Measurements from ENCODE around the gene FOXS1.

FOXS1 gene

GRCh38 chr20:31820228-31820627 lies 25.2 kb downstream of the FOXS1 start:
- Histone ChIP-seq H3K9me2 (replicated peaks; ENCODE audit: control insufficient read depth, low read length) (no peaks in the 10 kb centered on the region), H3K4me3 (ENCODE audit: low read length) (no peak overlapping the region), H3K27ac (ENCODE audit: low read depth, low read length) (no peak overlapping the region), H3K4me2 (ENCODE audit: low read length) (no peak overlapping the region), H4K20me1 (ENCODE audit: control insufficient read depth, insufficient read depth, low read depth, low read length) (no peaks in the 10 kb centered on the region), H3F3A (ENCODE audit: control insufficient read depth, insufficient read depth) (no peaks in the 10 kb centered on the region), H3K36me3 (ENCODE audit: control insufficient read depth, low read length) (no peaks in the 10 kb centered on the region), H3K4me1 (ENCODE audit: control insufficient read depth, low read length) (peaks cover 6% of the 10 kb centered on the region; the same call in 1 of the 2 replicates), H3K27me3 (ENCODE audit: control insufficient read depth, low read length) (no peaks in the 10 kb centered on the region), H3K9me3 (ENCODE audit: control insufficient read depth, insufficient read depth, low read length) (no peaks in the 10 kb centered on the region), H3K79me2 (ENCODE audit: control insufficient read depth, low read length) (no peaks in the 10 kb centered on the region)
- TF ChIP-seq EZH2phosphoT487 (IDR thresholded peaks at IDR 0.05; ENCODE audit: borderline replicate concordance, low read length) (no peak), CTCF (IDR thresholded peaks at IDR 0.05; ENCODE audit: low read depth, low read length, poor library complexity, severe bottlenecking) (no peak)

- Histone ChIP-seq H3K27me3 (ENCODE audit: control insufficient read depth, low read length) (no peaks in the 10 kb centered on the region), H3K36me3 (ENCODE audit: control insufficient read depth, low read length) (no peaks in the 10 kb centered on the region), H3K27ac (ENCODE audit: low read depth, low read length) (no peak within 1 kb of the TSS), H3K9me2 (replicated peaks; ENCODE audit: control insufficient read depth, low read length) (no peaks in the 10 kb centered on the region), H3K4me2 (ENCODE audit: low read length) (no peak within 1 kb of the TSS), H3K79me2 (ENCODE audit: control insufficient read depth, low read length) (no peaks in the 10 kb centered on the region), H3F3A (ENCODE audit: control insufficient read depth, insufficient read depth) (no peaks in the 10 kb centered on the region), H3K4me1 (ENCODE audit: control insufficient read depth, low read length) (peaks cover 6% of the 10 kb centered on the region; the same call in 1 of the 2 replicates), H4K20me1 (ENCODE audit: control insufficient read depth, insufficient read depth, low read depth, low read length) (no peaks in the 10 kb centered on the region), H3K9me3 (ENCODE audit: control insufficient read depth, insufficient read depth, low read length) (no peaks in the 10 kb centered on the region), H3K4me3 (ENCODE audit: low read length) (no peak within 1 kb of the TSS)
- TF ChIP-seq CTCF (IDR thresholded peaks at IDR 0.05; ENCODE audit: low read depth, low read length, poor library complexity, severe bottlenecking) (no peak), EZH2phosphoT487 (IDR thresholded peaks at IDR 0.05; ENCODE audit: borderline replicate concordance, low read length) (no peak)
Measured at GRCh38 chr20:31819083-31819784, 26.2 kb downstream of the FOXS1 start, which contains the start of gene MYLK2. Gene MYLK2 (plus strand): TSS chr20:31819356. CDS start chr20:31819581, 225 bp downstream.

- TF ChIP-seq EZH2phosphoT487 (IDR thresholded peaks at IDR 0.05; ENCODE audit: borderline replicate concordance, low read length) (no peak), CTCF (IDR thresholded peaks at IDR 0.05; ENCODE audit: low read depth, low read length, poor library complexity, severe bottlenecking) (no peak)
- H3K36me3 ChIP-seq (ENCODE audit: control insufficient read depth, low read length): no peaks in the 10 kb centered on the region
- H3F3A ChIP-seq (ENCODE audit: control insufficient read depth, insufficient read depth): no peaks in the 10 kb centered on the region
- no peaks in the 10 kb centered on the region for H3K9me2 ChIP-seq (replicated peaks; ENCODE audit: control insufficient read depth, low read length)
- no peak overlapping the region for H3K27ac ChIP-seq (ENCODE audit: low read depth, low read length)
- peaks cover 6% of the 10 kb centered on the region; the same call in 1 of the 2 replicates for H3K4me1 ChIP-seq (ENCODE audit: control insufficient read depth, low read length)
- H3K9me3 ChIP-seq (ENCODE audit: control insufficient read depth, insufficient read depth, low read length): no peaks in the 10 kb centered on the region
- H4K20me1 ChIP-seq (ENCODE audit: control insufficient read depth, insufficient read depth, low read depth, low read length): no peaks in the 10 kb centered on the region
- H3K27me3 ChIP-seq (ENCODE audit: control insufficient read depth, low read length): no peaks in the 10 kb centered on the region
- H3K4me2 ChIP-seq (ENCODE audit: low read length): no peak overlapping the region
- H3K4me3 ChIP-seq (ENCODE audit: low read length): no peak overlapping the region
- H3K79me2 ChIP-seq (ENCODE audit: control insufficient read depth, low read length): no peaks in the 10 kb centered on the region
Measured at GRCh38 chr20:31818376-31818908, 27.0 kb downstream of the FOXS1 start.
